Cardiac fibroblast (primary cell): ENCODE results near the gene ANO5.

Experiments
- DNase-seq, 2 donors: peaks; one replicate each; pipeline versions ENCODE4 v3.0.0 to v3.0.0-alpha.2; 2010; ENCODE audit warnings: low read depth in 2 of 2
- H3K4me3 ChIP-seq, 2 donors: replicated peaks in 1 of 2; 1 replicate in 1 of 2; 2 replicates in 1 of 2; pipeline ENCODE4 v1.5.1; 2011; ENCODE audit warnings: low read depth in 2 of 2, low read length in 2 of 2, mild to moderate bottlenecking in 2 of 2, moderate library complexity in 1 of 2
- TF ChIP-seq, protein P1 (sequence below): IDR thresholded peaks from one replicate; pipeline ENCODE4 v1.5.1; 2011; ENCODE audit warnings: low read depth, mild to moderate bottlenecking, low read length, inconsistent platforms

The ANO5 gene

DNA sequence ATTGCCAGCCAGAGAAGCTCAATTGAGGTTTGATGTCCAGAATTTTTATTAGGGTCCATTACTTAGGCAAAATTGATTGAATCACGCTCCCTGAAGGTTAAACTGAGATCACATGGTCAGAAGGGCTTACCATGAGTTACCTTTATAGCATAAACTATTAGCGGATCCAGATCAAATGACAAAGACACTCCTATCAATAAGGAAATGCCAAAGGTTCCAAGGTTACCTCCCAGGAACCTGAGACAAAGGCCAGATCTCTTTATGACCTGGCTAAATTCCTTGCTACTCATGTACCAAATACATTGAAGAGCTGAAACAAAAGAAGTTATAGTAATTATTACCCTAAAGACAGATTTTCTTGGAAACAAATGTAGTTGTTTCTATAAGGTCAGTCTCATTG lies 27.8 kb upstream of the ANO5 start:
- no peak overlapping the region for H3K4me3 ChIP-seq
- DNase-seq: no peak
- TF ChIP-seq, protein P1, sequence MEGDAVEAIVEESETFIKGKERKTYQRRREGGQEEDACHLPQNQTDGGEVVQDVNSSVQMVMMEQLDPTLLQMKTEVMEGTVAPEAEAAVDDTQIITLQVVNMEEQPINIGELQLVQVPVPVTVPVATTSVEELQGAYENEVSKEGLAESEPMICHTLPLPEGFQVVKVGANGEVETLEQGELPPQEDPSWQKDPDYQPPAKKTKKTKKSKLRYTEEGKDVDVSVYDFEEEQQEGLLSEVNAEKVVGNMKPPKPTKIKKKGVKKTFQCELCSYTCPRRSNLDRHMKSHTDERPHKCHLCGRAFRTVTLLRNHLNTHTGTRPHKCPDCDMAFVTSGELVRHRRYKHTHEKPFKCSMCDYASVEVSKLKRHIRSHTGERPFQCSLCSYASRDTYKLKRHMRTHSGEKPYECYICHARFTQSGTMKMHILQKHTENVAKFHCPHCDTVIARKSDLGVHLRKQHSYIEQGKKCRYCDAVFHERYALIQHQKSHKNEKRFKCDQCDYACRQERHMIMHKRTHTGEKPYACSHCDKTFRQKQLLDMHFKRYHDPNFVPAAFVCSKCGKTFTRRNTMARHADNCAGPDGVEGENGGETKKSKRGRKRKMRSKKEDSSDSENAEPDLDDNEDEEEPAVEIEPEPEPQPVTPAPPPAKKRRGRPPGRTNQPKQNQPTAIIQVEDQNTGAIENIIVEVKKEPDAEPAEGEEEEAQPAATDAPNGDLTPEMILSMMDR: no peak

DNA sequence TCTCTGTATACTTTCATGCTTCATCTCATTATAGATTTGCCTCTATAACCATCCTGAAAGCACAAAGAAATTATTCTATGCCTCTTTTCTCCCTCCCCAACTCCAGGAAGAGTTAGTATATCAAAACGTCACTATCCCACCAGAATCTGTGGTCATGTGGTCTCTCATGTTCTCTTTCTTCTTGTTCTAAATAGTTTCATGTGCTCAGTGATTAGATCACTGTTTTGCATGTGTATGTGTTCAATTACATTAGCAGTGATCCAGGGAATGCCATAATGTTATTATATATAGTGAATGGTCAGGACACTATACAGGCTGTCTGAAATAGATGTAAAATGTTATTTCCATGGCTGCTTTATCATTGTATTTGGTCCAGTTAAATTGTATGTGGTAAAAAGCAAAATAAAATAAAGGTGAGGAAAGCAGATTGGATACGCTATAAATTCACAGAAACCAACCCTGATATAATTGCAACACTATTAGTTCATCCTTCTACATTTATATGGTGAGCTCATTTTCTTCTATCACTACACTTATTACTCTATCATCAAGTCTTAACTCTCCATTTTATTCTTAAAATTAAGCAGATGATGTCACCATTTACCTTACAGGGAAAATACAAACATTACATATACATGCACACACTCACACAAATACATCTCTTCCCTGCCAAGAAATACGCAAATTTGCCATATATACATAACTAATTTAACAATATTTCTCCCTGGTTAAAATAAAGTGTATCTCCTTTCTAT lies 26.9 kb upstream of the ANO5 start:
- DNase-seq: no peak
- TF ChIP-seq, protein P1: no peak
- no peak overlapping the region for H3K4me3 ChIP-seq

DNA sequence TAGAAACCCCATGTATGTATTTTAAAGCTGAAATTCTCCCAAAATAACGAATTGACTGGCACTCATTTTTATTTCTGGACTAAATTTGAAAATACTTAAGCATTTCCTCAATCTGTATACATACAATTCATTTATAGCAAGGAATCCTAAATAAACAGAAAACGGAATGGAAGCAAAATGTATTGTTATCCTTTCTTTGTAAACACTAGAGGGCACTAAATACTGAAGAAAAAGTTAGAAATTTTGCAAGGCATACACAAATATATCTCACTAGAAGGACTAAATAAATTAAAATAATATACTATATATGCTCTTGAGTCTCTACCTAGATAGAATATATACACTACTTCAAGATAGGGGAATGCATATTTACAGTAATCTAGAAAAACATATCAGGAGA lies 23.1 kb upstream of the ANO5 start:
- TF ChIP-seq, protein P1: peak; percentile 23
- H3K4me3 ChIP-seq: no peak overlapping the region
- DNase-seq: peak; percentile 6 to 9

DNA sequence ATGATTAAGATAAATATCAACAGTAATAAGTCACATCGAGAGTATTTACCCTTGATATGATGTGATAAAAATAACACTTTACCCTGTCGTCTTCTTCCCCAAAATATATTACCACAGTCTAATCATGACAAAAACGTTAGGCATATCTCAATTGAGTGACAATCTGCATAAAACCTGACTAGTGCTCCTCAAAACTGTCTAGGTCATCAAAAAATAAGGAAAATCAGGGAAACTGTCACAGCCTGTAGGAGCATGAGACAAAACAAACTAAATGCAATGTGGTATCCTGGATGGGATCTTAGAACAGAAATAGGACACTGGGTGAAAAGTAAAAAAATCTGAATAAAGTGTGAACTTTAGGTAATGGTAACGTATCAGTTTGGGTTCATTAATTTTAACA lies 19.4 kb upstream of the ANO5 start:
- no peak overlapping the region for H3K4me3 ChIP-seq
- TF ChIP-seq, protein P1: no peak
- DNase-seq: no peak

DNA sequence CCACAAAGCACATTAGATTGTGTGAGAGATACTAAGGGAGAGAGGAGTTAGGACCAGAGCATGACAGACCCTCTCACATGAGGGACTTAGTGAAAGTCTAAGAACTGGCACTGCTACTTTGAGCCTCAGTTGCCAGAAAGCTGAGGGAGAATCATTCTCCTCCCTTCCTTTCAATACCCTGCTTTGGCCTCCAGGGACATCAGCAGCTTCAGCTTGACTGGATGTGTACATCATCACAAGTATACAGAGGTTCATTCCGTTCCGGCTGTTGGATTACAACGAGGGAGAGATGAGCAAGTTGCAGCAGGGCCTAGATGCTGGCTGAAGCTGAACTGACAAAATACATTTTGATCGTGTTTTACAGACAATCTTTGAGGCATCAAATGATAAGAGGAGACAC lies 15.7 kb upstream of the ANO5 start:
- no peak for DNase-seq
- no peak overlapping the region for H3K4me3 ChIP-seq
- TF ChIP-seq, protein P1: no peak

DNA sequence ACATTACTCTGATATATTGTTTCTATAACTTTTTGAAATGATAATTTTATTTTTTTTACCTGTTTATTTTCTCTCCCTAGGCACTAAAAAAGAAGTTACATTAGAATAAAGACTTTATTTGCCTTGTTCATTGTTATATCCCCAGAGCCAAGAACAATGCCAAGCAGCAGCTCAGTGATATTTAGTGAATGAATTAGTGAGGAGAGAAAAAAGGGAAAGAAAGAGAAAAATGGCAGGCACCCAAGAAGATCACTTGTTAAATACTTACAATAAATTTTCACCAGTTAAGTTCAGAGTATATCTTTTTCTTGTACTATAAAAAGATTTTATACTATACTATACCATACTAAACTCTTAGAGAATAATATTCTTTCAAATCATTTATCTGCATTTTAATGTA lies 13.3 kb upstream of the ANO5 start:
- TF ChIP-seq, protein P1: no peak
- DNase-seq: no peak
- H3K4me3 ChIP-seq: no peak overlapping the region

DNA sequence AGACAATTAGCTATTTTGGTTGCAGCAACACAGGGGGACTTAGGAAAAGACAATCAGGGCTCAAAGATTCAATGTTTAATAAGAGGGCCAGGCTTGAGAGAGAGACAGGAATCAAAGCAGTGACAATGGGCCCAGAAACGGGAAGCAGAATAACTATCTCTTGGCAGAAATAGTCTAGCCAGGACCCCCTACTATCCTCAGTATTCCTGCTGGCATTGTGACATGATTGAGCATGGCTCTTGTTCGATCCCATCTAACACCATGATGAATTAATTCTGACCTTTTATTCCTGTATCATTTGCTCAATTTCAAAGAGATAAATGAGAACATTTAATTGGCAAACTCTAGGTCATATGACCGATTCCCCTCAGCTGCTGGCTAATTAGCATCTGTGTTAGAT lies 12.8 kb upstream of the ANO5 start:
- H3K4me3 ChIP-seq: no peak overlapping the region
- DNase-seq: no peak
- TF ChIP-seq, protein P1: no peak
